Activated CD4-positive, alpha-beta T cell treated with anti-CD3 and anti-CD28 coated beads for 4 hours (primary cell): ENCODE data around the gene MYBBP1A.
"Not testable (repeated sequence)": the region's sequence is repeated elsewhere in the genome, so short reads cannot be mapped to it uniquely, and the experiment has no call there.

Experiments used
- DNase-seq, 2 donors: peaks; one replicate each; pipeline ENCODE4 v3.0.0-alpha.2; 2020

Gene MYBBP1A

DNA sequence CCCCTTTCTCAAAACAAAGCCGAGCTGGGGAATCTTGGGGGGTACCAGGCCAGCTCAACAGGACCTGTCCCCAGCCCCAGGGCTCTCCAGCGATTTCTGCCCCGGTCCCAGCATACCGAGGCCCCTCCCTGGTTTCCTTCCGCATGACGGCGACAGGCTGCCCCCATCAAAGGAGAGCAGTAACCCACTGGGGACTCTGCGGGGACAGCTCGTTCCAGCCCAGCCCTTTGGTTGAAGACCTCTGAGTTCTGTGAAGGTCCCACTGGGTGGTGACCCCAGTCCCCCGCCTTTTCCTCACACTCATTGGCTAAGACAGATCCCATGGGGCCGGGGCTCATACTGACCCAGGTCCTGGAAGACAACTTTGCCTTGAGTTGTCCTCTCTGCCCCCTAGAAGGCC lies 33.2 kb upstream of the MYBBP1A start:
- no peak for DNase-seq

DNA sequence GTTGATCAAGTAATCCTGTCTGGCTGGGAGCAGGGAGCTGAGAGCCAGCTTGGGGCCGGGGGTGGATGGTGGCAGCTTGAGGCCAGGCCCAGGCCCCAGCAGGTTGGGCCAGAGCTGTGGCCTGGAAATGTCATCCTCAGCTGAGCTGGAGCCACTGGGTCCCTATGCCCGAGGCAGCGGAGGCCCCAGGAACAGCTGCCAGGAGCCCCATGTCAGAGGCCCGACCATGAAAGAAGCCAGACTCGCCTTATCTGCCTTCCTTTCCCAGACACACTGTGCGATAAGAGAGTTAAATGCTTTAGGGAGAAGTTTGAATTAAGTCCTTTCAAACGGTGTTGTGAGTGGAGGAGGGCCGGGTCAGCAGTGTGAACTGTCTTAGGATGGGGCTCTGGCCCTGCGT lies 32.6 kb upstream of the MYBBP1A start:
- DNase-seq: no peak

GRCh38 chr17:4587195-4587594 lies 32.0 kb upstream of the MYBBP1A start:
- DNase-seq: no peak

DNA sequence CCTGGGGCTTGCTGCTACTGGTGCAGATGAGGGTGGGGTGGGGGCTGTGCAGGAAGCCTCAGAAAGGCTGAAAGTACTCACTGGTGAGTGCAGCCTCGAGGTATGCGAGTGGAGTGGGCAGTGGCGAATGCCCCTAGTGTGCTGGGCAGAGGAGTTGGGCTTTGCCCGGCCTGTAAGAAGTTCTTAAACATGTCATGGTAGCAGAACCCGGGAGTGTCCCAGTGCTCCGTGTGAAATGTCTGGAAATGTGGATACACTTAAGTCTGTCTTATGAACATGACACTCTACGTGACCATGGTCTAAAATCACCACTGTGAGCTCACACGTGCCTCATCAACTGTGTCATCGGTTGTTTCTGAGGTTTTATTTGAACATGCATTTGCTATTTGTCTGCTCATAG lies 30.9 kb upstream of the MYBBP1A start:
- DNase-seq: no peak

DNA sequence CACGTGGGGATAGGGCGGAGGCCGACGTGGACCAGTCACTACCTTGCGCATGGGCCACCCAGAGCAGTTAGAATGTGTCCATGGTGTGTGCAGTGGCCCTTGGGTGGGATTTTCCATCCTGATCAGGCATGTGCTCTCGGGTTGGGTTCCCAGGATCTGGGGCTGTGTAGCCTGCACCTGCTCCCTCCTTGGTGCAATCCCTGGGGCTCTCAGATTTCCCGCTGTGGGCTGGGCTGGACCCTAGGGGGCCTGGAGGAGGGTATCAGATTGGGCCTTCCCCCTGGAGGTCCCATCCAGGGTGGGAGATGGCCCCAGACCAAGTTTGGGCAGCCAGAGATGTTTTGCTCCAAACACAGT lies 30.4 kb upstream of the MYBBP1A start:
- DNase-seq: no peak

DNA sequence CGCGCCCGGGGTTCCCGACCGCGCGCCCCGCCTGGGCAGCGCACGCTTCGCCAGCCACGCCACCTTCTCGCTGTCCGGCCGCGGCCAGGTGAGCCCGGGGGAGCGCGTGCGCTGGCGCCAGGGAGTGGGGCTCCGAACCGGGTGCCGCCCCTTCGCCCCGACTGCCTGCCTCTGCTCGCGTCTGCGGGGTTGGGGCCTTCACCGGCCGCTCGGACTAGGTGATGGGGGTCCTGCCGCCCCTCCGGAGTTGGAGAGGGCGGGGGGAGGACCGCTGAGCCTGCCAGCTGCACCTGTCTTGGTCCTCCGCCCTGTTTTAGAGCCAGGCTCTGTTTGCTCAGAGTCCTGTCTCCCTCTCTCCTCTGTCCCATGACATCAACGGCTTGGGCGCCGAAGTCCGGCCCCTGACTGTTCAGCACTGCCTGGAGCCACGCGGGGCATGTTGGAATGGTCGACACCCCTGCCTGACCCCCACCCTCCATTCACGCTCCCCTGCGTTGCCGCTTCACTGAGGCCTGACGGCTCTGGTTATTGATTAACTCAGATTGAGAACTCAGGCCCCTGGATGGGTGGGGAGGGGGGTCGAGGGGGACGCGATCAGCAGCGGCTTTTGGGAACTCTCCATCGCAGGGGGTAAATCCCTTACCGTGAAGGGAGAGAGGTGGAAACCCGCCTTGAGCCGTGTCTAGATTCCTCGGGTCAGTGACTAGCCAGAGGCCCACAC lies 29.9 kb upstream of the MYBBP1A start:
- no peak for DNase-seq

DNA sequence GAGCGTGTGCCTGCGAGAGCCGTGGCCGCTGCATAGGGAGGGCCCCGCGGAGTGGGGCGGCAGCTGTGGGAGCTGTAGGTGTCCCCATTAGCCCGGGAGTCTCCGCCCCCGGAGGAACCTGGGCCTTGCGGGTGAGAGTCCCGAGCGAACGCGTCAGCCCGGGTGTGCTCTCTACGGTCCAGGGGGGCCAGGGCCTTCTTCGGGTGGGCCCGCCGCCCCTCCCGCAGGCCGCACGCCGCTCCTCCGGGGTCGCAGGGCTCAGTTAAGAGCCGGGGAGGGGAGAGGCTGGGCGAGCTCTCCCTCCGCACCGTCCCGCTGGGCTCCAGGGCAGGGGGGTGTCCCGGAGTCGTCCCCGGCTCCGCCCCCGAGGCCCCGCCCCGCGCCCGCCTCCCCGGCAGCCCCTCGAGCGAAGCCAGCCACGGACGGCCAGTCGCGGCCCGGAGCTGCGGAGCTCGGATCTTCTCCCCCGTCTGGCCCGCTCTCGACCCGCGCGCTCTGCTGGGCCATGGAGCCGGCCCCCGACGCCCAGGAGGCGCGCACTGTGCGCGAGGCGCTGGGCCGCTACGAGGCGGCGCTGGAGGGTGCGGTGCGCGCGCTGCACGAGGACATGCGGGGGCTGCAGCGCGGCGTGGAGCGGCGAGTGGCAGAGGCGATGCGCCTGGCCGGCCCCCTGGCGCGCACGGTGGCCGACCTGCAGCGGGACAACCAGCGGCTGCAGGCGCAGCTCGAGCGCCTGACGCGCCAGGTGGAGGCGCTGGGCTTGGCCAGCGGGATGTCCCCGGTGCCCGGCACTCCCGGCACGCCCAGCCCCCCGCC lies 29.1 kb upstream of the MYBBP1A start, which contains the start of gene SMTNL2:
SMTNL2 (plus strand) TSS at position 429 of the 816 bp plus-strand sequence; CDS start at position 506, 77 bp downstream.
- no peak for DNase-seq

DNA sequence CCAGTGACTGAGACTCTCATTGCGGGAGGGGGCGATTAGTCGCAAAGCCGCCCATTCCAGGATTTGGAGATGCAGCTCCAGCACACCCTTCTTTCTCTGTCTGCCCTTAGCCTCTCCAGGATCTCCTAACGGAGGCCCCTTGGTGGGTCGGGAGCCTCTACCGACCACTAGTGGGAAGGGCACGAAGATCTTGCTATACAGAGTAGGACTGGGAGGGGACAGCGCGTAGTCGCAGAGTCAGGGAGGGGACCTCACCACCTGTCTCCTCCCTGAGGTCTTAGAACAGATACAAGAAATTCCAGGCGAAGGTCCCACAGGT lies 28.6 kb upstream of the MYBBP1A start:
- DNase-seq: no peak

GRCh38 chr17:4583206-4583605 lies 28.0 kb upstream of the MYBBP1A start:
- no peak for DNase-seq

- no peak for DNase-seq
Measured at GRCh38 chr17:4582691-4583090, 27.5 kb upstream of the MYBBP1A start.

DNA sequence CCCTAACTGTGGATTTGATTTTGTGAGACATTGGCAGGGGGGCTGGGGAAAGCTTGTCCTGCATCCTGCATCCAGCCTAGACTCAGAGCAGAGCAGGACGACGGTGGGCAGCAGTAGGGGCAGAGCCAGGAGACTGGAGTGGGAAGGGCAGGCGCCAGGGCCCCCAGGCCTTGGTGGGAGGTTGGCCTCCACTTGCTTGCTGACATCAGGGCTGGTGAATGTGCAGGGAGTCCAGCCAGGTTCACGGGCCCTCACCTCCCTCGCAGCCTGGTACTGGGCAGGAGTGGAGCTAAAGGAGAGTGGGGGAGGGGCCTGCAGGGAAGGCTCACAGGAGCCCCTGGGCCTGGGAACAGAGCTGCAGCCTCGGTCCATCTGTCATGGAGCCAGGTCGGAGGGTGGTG lies 26.9 kb upstream of the MYBBP1A start:
- DNase-seq: no peak

DNA sequence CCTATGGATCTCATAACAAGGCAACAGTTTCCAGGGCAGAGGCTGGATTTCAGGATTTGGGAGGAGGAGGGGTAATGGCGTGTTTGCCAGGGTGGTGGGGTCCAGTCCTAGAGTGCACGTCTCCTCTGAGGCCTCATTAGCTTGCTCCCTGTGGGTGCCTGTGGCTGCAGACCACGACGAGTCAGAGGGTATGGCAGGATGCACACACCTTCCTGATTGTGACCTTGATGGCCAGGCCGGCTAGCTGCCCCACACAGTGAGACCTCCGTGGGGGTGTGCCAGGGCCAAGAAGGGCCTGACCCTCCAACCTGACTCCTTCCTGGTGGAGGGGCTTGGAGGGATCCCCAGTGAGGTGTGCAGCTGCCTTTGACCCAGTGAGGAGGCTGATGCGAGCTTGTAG lies 25.1 kb upstream of the MYBBP1A start:
- no peak for DNase-seq

DNA sequence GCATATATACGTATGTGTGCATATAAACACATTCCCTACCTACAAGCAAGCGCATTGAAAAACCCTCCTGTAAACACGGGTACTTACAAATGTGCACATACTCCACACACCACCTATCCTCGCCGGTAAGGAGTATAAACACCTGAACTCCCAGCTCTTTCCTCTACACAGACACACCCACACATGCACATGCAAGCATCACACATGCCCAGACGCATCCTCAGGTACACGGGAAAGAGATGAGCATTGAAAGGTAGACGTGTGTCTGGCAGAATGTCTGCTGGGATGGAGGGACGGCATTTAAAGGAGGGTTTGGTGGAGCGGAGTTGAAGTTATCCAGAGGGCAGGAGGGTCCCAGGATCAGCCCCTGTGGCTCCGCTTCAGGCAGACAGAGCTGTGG lies 24.5 kb upstream of the MYBBP1A start:
- DNase-seq: no peak

GRCh38 chr17:4578349-4578748 lies 23.2 kb upstream of the MYBBP1A start:
- DNase-seq: not testable (repeated sequence)

DNA sequence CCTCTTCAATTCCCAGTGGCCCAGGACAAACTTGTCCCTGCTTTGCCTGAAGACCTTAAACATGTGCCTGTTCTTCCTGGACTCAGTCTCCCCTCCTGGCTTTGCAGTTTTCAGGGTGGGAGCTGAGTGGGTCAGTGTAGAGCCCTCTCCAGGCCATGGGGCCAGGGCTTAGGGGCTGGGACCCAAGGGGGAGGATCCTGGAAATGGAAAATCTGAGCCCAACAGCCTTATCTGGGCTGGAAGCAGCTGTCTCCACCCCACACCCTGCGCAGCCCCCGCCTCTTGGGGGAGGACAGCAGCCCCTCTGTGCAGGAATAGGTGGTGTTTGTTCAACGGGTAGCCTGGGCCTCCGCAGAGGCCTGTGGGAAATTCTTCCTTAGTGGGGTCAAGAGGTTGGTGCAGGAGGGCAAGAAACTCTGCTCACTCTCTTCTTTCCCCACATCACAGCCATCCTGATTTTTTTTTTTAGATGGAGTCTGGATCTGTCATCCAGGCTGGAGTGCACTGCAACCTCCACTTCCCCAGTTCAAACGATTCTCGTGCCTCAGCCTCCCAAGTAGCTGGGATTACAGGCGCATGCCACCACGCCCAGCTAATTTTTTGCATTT lies 22.3 kb upstream of the MYBBP1A start:
- no peak for DNase-seq

GRCh38 chr17:4576729-4577322 lies 21.6 kb upstream of the MYBBP1A start:
- DNase-seq: no peak

DNA sequence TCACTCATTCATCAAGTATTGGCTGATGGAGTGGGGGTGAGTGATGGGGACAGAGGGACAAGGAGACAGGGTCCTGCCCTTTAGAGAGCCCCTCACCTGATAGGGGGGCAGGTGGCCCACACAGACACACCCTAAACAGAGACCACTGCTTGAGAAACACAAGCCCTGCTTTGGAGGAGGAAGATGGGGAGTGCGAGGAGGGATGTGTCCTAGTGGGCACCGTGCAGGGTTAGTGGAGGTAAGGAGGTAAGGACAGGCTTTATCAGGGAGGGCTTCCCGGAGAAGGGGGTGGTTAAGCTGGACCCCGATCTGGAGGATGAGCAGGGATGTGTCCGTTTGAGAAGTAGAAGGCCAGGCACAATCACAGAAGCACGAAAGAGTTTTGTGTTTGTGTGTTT lies 21.0 kb upstream of the MYBBP1A start:
- DNase-seq: no peak

- no peak for DNase-seq
Measured at GRCh38 chr17:4574448-4575045, 19.4 kb upstream of the MYBBP1A start.

GRCh38 chr17:4573669-4574068 lies 18.5 kb upstream of the MYBBP1A start:
- DNase-seq: peak; percentile 46 to 73

DNA sequence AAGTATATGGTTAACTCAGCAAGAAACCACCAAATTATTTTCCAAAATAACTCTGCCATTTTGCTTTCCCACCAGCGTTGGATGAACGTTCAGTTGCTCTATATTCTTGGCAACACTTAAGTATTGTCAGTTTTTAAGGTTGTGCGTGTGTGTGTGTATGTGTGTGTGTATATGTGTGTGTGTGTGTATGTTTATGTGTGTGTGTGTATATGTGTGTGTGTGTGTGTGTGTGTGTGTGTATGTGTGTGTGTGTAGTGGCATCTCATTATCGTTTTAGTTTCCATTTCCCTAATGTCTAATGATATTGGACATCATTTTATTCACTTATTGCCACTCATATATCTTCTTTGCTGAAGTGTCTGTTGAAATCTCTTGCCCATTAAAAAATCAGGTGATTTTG lies 17.9 kb upstream of the MYBBP1A start:
- DNase-seq: no peak

DNA sequence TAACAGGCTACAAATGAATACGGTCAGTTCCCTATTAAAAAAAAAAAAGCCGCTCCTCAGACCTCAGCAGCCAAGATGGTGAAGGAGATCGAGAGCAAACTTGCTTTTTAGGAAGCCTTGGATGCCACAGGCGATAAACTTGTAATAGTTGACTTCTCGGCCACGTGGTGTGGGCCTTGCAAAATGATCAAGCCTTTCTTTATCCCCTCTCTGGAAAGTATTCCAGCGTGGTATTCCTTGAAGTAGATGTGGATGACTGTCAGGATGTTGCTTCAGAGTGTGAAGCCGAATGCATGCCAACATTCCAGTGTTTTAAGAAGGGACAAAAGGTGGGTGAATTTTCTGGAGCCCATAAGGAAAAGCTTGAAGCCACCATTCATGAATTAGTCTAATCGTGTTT lies 16.9 kb upstream of the MYBBP1A start:
- no peak for DNase-seq

DNA sequence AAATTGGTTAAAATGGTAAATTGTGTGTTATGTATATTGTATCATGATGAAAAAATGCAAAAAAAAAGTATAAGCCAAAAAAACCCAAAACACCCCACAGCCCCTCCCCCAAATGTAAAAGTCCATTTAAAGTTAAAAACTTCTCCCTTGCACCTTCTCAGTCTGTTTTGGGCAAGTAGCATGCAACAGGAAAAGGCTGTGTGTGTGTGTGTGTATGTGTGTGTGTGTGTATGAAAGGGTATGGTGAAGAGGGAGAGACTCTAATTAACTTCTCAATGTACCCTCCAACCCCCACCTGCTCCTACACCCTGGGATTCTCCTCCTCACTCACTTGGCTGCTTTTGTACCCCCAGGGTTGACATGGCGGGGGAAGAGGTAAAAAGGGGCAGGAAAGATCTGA lies 14.4 kb upstream of the MYBBP1A start:
- DNase-seq: no peak

DNA sequence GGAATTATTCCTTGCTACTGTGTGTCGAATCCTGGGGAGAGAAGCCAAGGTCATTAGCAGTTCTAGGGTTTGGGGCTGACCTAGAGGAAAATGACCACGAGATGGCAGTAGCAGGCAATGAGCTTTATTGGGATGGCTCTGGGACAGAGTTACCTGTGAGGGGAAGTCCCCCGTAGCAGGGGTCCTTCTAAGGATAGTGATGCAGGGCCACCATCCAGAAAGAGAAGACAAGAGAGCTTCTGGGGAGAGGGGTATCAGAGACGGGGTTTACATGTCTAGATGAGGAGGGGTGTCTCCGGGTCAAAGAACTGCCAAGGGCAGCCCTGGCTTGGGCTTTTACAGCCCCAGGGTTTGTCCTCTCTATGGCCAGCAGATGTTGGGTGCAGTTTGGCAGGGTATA lies 11.6 kb upstream of the MYBBP1A start:
- peak; percentile 32 to 54 for DNase-seq
